Measurements from ENCODE around the gene POMT1. TPM values are rescaled to one million over a fixed set of nuclear protein-coding genes. Genes with fewer than 3 reads are reported as not detected.

Gene POMT1
- total RNA-seq, 1 donor from 2014 or later = 31.1 TPM

DNA sequence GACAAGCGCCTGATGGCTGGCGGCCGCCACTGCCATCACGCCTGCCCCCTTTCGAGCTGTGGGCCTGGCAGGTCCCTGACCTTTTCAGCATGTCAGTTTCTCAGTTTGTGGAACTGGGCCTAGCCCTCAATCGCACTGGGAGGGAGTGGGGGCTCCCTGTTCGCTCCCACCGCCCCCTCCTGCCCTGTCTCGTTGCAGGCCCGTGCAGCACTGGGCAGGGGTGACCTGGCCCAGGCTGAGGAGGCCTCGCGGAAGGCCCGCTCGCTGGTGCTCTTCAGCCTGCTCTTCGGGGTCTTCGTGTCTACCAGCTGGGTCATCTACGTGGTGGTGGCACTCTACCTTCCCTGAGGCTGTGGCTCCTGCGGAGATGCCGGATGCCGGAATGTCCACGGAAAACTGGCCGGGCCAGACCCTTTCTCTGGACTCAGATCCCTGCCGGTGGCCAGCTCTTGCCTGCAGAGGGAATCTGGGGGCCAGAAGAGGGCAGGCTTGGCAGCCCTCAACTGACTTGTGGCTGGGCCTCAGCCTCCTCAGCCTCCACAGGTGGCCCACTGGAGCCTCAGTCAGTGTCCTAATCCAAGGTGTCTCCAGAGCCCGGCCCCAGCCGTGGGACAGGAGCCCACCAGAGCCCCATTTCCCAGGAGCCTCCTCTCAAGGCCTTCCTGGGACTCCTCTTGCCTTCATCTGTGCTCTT is 55.3 kb downstream of the POMT1 start:
- no peak overlapping the region for H3K27ac Mint-ChIP-seq

DNA sequence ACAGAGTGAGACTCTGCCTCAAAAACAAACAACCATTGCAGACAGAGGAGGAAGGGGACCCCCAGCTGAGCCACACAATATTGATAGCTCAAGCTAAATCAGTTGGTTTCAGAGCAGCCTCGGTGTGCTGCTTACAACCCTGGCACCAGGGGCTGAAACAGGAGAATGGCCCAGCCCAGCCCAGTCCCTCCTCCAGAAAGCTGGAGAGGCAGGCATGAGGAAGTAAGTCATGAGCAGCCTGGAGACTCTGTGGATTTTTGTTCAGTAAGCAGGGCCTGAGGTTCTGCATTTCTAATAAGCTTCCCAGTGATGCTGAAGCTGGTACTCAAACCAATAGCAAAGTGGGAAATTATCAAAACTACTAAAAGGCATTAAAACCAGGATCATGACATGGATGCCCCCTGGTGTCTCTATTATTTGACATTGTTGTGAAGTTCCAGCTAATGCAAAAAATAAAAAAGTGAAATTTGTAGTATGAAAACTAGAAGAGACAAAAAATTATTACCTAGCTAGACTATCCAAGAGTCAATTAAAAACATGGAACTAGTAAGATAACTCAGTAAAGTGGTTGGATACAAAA is 56.8 kb downstream of the POMT1 start:
- DNase-seq (ENCODE audit: low spot score) = no peak
- no peak overlapping the region for H3K4me3 ChIP-seq
- Mint-ChIP-seq H3K4me3 (no peak overlapping the region), H3K9me3 (peaks cover 18% of the 10 kb centered on the region), H3K36me3 (no peaks in the 10 kb centered on the region), H3K27me3 (ENCODE audit: insufficient read depth, low read depth) (peaks cover 17% of the 10 kb centered on the region), H3K27ac (no peak overlapping the region), H3K4me1 (no peaks in the 10 kb centered on the region)
- no peaks in the 10 kb centered on the region for H3F3A ChIP-seq (ENCODE audit: low read depth)
- no peak overlapping the region for H3K4me2 ChIP-seq
- no peaks in the 10 kb centered on the region for H3K79me2 ChIP-seq (ENCODE audit: low read depth)
- H4K20me1 ChIP-seq (ENCODE audit: low read depth) = no peaks in the 10 kb centered on the region
- H3K9me3 ChIP-seq (ENCODE audit: low read depth) = peaks cover 12% of the 10 kb centered on the region
- TF ChIP-seq EZH2phosphoT487 (IDR thresholded peaks at IDR 0.05) (no peak), EZH2 (IDR thresholded peaks at IDR 0.05) (no peak)
- TF ChIP-seq, protein P1, sequence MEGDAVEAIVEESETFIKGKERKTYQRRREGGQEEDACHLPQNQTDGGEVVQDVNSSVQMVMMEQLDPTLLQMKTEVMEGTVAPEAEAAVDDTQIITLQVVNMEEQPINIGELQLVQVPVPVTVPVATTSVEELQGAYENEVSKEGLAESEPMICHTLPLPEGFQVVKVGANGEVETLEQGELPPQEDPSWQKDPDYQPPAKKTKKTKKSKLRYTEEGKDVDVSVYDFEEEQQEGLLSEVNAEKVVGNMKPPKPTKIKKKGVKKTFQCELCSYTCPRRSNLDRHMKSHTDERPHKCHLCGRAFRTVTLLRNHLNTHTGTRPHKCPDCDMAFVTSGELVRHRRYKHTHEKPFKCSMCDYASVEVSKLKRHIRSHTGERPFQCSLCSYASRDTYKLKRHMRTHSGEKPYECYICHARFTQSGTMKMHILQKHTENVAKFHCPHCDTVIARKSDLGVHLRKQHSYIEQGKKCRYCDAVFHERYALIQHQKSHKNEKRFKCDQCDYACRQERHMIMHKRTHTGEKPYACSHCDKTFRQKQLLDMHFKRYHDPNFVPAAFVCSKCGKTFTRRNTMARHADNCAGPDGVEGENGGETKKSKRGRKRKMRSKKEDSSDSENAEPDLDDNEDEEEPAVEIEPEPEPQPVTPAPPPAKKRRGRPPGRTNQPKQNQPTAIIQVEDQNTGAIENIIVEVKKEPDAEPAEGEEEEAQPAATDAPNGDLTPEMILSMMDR (IDR thresholded peaks at IDR 0.05) = no peak
- H3K9ac ChIP-seq = no peak overlapping the region
- peaks cover 24% of the 10 kb centered on the region for H3K27me3 ChIP-seq
- no peak overlapping the region for H3K27ac ChIP-seq
- H3K36me3 ChIP-seq = peaks cover 3% of the 10 kb centered on the region
- H3K4me1 ChIP-seq = no peaks in the 10 kb centered on the region
- no peak overlapping the region for H2AFZ ChIP-seq (replicated peaks)

More for the DNA sequence above, 55.3 kb downstream of the POMT1 start:
- Histone ChIP-seq H3K4me2 (no peak overlapping the region), H3K36me3 (peaks cover 3% of the 10 kb centered on the region), H3F3A (ENCODE audit: low read depth) (no peaks in the 10 kb centered on the region), H3K9ac (no peak overlapping the region), H3K27me3 (peaks cover 39% of the 10 kb centered on the region), H3K27ac (no peak overlapping the region), H3K79me2 (ENCODE audit: low read depth) (no peaks in the 10 kb centered on the region), H4K20me1 (ENCODE audit: low read depth) (no peaks in the 10 kb centered on the region), H2AFZ (replicated peaks) (no peak overlapping the region), H3K4me3 (no peak overlapping the region), H3K9me3 (ENCODE audit: low read depth) (peaks cover 12% of the 10 kb centered on the region), H3K4me1 (no peaks in the 10 kb centered on the region)
- Mint-ChIP-seq H3K27me3 (ENCODE audit: insufficient read depth, low read depth) (peaks cover 20% of the 10 kb centered on the region), H3K9me3 (peaks cover 22% of the 10 kb centered on the region), H3K4me1 (no peaks in the 10 kb centered on the region), H3K36me3 (no peaks in the 10 kb centered on the region), H3K4me3 (no peak overlapping the region)
- DNase-seq (ENCODE audit: low spot score) = no peak
- TF ChIP-seq, protein P1 (IDR thresholded peaks at IDR 0.05) = no peak
- TF ChIP-seq EZH2 (IDR thresholded peaks at IDR 0.05) (no peak), EZH2phosphoT487 (IDR thresholded peaks at IDR 0.05) (no peak)

DNA sequence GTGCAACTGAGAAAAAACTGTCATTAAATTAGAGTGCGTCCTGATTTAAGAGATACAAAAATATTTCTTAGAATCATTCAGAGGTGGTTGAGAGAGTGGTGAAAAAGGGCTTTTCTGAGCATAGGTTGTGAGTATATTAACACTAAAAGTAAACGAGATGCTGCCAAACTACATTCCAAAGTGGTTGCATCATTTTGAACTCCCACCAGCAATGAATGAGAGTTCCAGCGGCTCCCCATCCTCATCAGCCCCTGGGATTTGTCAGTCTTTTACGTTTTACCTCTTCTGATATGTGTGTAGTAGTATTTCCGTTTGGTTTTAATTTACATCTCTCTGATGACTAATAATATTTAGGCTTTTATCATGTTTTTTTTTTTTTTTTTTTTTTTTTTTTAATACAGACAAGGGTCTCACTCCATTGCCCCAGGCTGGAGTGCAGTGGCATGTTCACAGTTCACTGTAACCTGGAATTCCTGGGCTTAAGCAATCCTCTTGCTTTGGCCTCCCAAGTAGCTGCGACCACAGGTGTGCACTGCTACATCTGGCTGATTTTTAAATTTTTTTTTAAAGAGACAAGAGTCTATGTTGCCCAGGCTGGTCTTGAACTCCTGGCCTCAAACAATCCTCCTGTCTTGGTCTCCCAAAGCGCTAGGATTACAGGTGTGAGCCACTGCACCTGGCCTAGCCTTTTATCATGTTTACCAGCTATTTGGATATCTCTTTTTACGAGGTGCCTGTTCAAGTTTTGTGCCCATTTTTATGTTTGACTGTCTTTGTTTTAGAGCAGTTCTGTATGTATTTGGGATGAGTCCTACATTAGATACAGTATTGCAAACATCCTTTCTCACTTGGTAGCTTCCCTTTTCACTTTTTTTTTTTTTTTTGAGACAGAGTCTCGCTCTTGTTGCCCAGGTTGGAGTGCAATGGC is 59.6 kb downstream of the POMT1 start:
- Mint-ChIP-seq H3K36me3 (no peaks in the 10 kb centered on the region), H3K27ac (no peak overlapping the region), H3K4me3 (no peak overlapping the region), H3K9me3 (peaks cover 18% of the 10 kb centered on the region), H3K4me1 (no peaks in the 10 kb centered on the region), H3K27me3 (ENCODE audit: insufficient read depth, low read depth) (peaks cover under 1% of the 10 kb centered on the region)
- no peak for DNase-seq (ENCODE audit: low spot score)
- TF ChIP-seq EZH2phosphoT487 (IDR thresholded peaks at IDR 0.05) = no peak
- no peak for TF ChIP-seq EZH2 (IDR thresholded peaks at IDR 0.05)
- TF ChIP-seq, protein P1 (IDR thresholded peaks at IDR 0.05) = no peak
- H3K27me3 ChIP-seq = no peaks in the 10 kb centered on the region
- no peaks in the 10 kb centered on the region for H3K79me2 ChIP-seq (ENCODE audit: low read depth)
- no peaks in the 10 kb centered on the region for H4K20me1 ChIP-seq (ENCODE audit: low read depth)
- no peak overlapping the region for H2AFZ ChIP-seq (replicated peaks)
- no peaks in the 10 kb centered on the region for H3F3A ChIP-seq (ENCODE audit: low read depth)
- no peak overlapping the region for H3K9ac ChIP-seq
- H3K4me1 ChIP-seq = no peaks in the 10 kb centered on the region
- H3K4me2 ChIP-seq = no peak overlapping the region
- H3K36me3 ChIP-seq = peaks cover 3% of the 10 kb centered on the region
- peaks cover 12% of the 10 kb centered on the region for H3K9me3 ChIP-seq (ENCODE audit: low read depth)
- no peak overlapping the region for H3K27ac ChIP-seq
- H3K4me3 ChIP-seq = no peak overlapping the region
